GM23338 (cell line): ENCODE measurements around the gene GAB1. TPM values are rescaled to one million over a fixed set of nuclear protein-coding genes. Genes with fewer than 3 reads are reported as not detected.

Experiments used
- ATAC-seq: fragments of 200-7000 bp; cut with Tn5 transposase; 3 replicates; pipeline ENCODE4 v1.9.1; 2020
- DNase-seq: peaks from one replicate; pipeline ENCODE4 v3.0.0-alpha.2; 2015; ENCODE audit warnings: low spot score
- H2AFZ ChIP-seq: fragments of 200-600 bp; sonication (generic); 2 replicates; pipeline ENCODE4 v1.8.0; 2016; ENCODE audit warnings: antibody characterized with exemption, mild to moderate bottlenecking, moderate library complexity
- H3F3A ChIP-seq: fragments of 200-600 bp; sonication (generic); replicated peaks from 2 replicates; pipeline ENCODE4 v1.8.0; 2017; ENCODE audit warnings: antibody characterized with exemption, mixed run types, low read depth
- H3K27ac ChIP-seq: fragments of 200-600 bp; sonication (generic); 2 replicates; pipeline ENCODE4 v1.6.1; 2016; ENCODE audit warnings: low read depth
- H3K27me3 ChIP-seq: fragments of 200-600 bp; sonication (generic); 2 replicates; pipeline ENCODE4 v1.8.0; 2016; ENCODE audit warnings: mild to moderate bottlenecking, mixed run types, moderate library complexity; ENCODE audit not compliant: insufficient read depth
- H3K36me3 ChIP-seq: fragments of 200-600 bp; sonication (generic); 2 replicates; pipeline ENCODE4 v1.8.0; 2016; ENCODE audit warnings: mild to moderate bottlenecking; ENCODE audit not compliant: insufficient read depth
- H3K4me1 ChIP-seq: fragments of 200-600 bp; sonication (generic); 2 replicates; pipeline ENCODE4 v1.8.0; 2016; ENCODE audit warnings: mild to moderate bottlenecking, moderate library complexity; ENCODE audit not compliant: insufficient read depth
- H3K4me2 ChIP-seq: fragments of 200-600 bp; sonication (generic); 2 replicates; pipeline ENCODE4 v1.7.1; 2017; ENCODE audit warnings: mixed run types
- H3K4me3 ChIP-seq: fragments of 200-600 bp; sonication (generic); 2 replicates; pipeline ENCODE4 v1.6.1; 2016; ENCODE audit warnings: mixed run types
- H3K79me2 ChIP-seq: fragments of 200-600 bp; sonication (generic); replicated peaks from 2 replicates; pipeline ENCODE4 v1.8.0; 2017; ENCODE audit warnings: mild to moderate bottlenecking; ENCODE audit not compliant: insufficient read depth
- H3K9me2 ChIP-seq: fragments of 200-600 bp; sonication (generic); 2 replicates; pipeline ENCODE4 v1.8.0; 2017; ENCODE audit not compliant: insufficient read depth
- H4K20me1 ChIP-seq: fragments of 200-600 bp; sonication (generic); replicated peaks from 2 replicates; pipeline ENCODE4 v1.8.0; 2017; ENCODE audit warnings: mild to moderate bottlenecking; ENCODE audit not compliant: insufficient read depth
- H3K27ac Mint-ChIP-seq: 2 replicates; pipeline ENCODE4 v1.8.0; 2020; ENCODE audit warnings: inconsistent platforms, mild to moderate bottlenecking, moderate library complexity, mixed read lengths
- H3K27me3 Mint-ChIP-seq: 3 replicates; pipeline ENCODE4 v1.8.0; 2022; ENCODE audit warnings: low read depth, mild to moderate bottlenecking, moderate library complexity, mixed read lengths, inconsistent platforms; ENCODE audit not compliant: insufficient read depth, poor library complexity
- H3K36me3 Mint-ChIP-seq: 3 replicates; pipeline ENCODE4 v1.8.0; 2021; ENCODE audit warnings: low read depth, mild to moderate bottlenecking, inconsistent platforms, moderate library complexity, mixed read lengths
- H3K4me1 Mint-ChIP-seq: 3 replicates; pipeline ENCODE4 v1.8.0; 2020; ENCODE audit warnings: mild to moderate bottlenecking, inconsistent platforms, mixed read lengths
- H3K4me3 Mint-ChIP-seq: 3 replicates; pipeline ENCODE4 v1.8.0; 2021; ENCODE audit warnings: moderate library complexity, mild to moderate bottlenecking, inconsistent platforms, mixed read lengths
- H3K9me3 Mint-ChIP-seq: 3 replicates; pipeline ENCODE4 v1.8.0; 2020; ENCODE audit warnings: moderate library complexity, mild to moderate bottlenecking, inconsistent platforms, mixed read lengths
- CREB1 ChIP-seq: fragments of 250-450 bp; sonication (Bioruptor Pico); IDR thresholded peaks from 2 replicates; pipeline ENCODE4 v1.5.0; 2020; ENCODE audit warnings: low read depth, mild to moderate bottlenecking, moderate library complexity
- CTCF ChIP-seq, 2 experiments: fragments of 200-600 bp in 1 of 2; sonication (generic) in 1 of 2; conservative IDR thresholded peaks; 2 replicates each; pipeline versions ENCODE4 v1.5.1 to v1.6.1; 2016 to 2017; ENCODE audit warnings: antibody characterized with exemption in 2 of 2, low read depth in 2 of 2, mild to moderate bottlenecking in 2 of 2, moderate library complexity in 1 of 2
- EZH2 ChIP-seq: fragments of 200-600 bp; sonication (generic); IDR thresholded peaks from one replicate; pipeline ENCODE4 v1.8.0; 2017; ENCODE audit warnings: antibody characterized with exemption, mild to moderate bottlenecking, low read depth; ENCODE audit not compliant: unreplicated experiment
- EZH2phosphoT487 ChIP-seq: fragments of 200-600 bp; sonication (generic); IDR thresholded peaks from one replicate; pipeline ENCODE4 v1.8.1; 2018; ENCODE audit warnings: antibody characterized with exemption; ENCODE audit not compliant: unreplicated experiment
- JUNB ChIP-seq: IDR thresholded peaks from one replicate; pipeline ENCODE4 v1.6.1; 2016; ENCODE audit warnings: antibody characterized with exemption; ENCODE audit not compliant: unreplicated experiment
- NANOG ChIP-seq: IDR thresholded peaks from 2 replicates; pipeline ENCODE4 v1.6.1; 2016; ENCODE audit warnings: antibody characterized with exemption, borderline replicate concordance
- POLR2AphosphoS5 ChIP-seq: IDR thresholded peaks from 2 replicates; pipeline ENCODE4 v1.6.1; 2016; ENCODE audit warnings: antibody characterized with exemption, low read depth
- ZNF114 ChIP-seq: fragments of 250-450 bp; sonication (Bioruptor Pico); IDR thresholded peaks from 2 replicates; pipeline ENCODE4 v1.5.0; 2020; ENCODE audit warnings: mild to moderate bottlenecking, moderate library complexity
- ZNF331 ChIP-seq: fragments of 250-450 bp; sonication (Bioruptor Pico); IDR thresholded peaks from 2 replicates; pipeline ENCODE4 v1.5.0; 2020; ENCODE audit warnings: low read depth, mild to moderate bottlenecking, moderate library complexity
- polyA plus RNA-seq: library from polyadenylated mRNA; unstranded; fragments of >200 nt; fragmentation: Nextera tagmentation; extraction: Ambion mirVana; gene quantifications from 2 replicates; pipeline ENCODE4 v1.2.1, GENCODE V29; 2016
- total RNA-seq: library from RNA; depleted of rRNA; stranded (reverse); fragments of >200 nt; shearing (Covaris generic); gene quantifications from 2 replicates; pipeline ENCODE4 v1.2.3, GENCODE V29; 2014
- TF ChIP-seq, protein P1 (sequence below): fragments of 250-450 bp; sonication (Bioruptor Pico); IDR thresholded peaks from 2 replicates; pipeline ENCODE4 v1.5.0; 2020; ENCODE audit warnings: mild to moderate bottlenecking, moderate library complexity
- TF ChIP-seq, protein P2 (sequence below): IDR thresholded peaks from 2 replicates; pipeline ENCODE4 v1.6.1; 2016; ENCODE audit warnings: antibody characterized with exemption

GAB1 gene
- total and polyA plus RNA-seq, 2 experiments from 2014 or later, result 4.0 to 18.4 TPM

GRCh38 chr4:143359644-143360193, 23.0 kb downstream of the GAB1 start:
- Mint-ChIP-seq H3K9me3 (no peaks in the 10 kb centered on the region; the same call in 2 of the 3 replicates), H3K36me3 (no peaks in the 10 kb centered on the region), H3K27me3 (no peaks in the 10 kb centered on the region), H3K27ac (peak overlapping the region; percentile 12), H3K4me3 (no peak overlapping the region; the same call in 2 of the 3 replicates), H3K4me1 (peaks cover 81% of the 10 kb centered on the region)
- Histone ChIP-seq H3F3A (no peaks in the 10 kb centered on the region), H3K27me3 (no peaks in the 10 kb centered on the region), H4K20me1 (no peaks in the 10 kb centered on the region), H3K4me2 (0 out of 2 replicates have a peak overlapping the region, but pooled peaks have one; percentile 24), H2AFZ (no peak overlapping the region), H3K79me2 (peaks cover 64% of the 10 kb centered on the region), H3K9me2 (peaks cover 2% of the 10 kb centered on the region; the same call in 1 of the 2 replicates), H3K27ac (no peak overlapping the region), H3K4me3 (no peak overlapping the region), H3K36me3 (no peaks in the 10 kb centered on the region), H3K4me1 (peaks cover 80% of the 10 kb centered on the region)
- TF ChIP-seq NANOG (no peak), EZH2phosphoT487 (no peak), POLR2AphosphoS5 (no peak)
- ATAC-seq, result no peak
- DNase-seq, result no peak

GRCh38 chr4:143360838-143361625, 24.4 kb downstream of the GAB1 start:
- DNase-seq, result no peak
- TF ChIP-seq, protein P1, sequence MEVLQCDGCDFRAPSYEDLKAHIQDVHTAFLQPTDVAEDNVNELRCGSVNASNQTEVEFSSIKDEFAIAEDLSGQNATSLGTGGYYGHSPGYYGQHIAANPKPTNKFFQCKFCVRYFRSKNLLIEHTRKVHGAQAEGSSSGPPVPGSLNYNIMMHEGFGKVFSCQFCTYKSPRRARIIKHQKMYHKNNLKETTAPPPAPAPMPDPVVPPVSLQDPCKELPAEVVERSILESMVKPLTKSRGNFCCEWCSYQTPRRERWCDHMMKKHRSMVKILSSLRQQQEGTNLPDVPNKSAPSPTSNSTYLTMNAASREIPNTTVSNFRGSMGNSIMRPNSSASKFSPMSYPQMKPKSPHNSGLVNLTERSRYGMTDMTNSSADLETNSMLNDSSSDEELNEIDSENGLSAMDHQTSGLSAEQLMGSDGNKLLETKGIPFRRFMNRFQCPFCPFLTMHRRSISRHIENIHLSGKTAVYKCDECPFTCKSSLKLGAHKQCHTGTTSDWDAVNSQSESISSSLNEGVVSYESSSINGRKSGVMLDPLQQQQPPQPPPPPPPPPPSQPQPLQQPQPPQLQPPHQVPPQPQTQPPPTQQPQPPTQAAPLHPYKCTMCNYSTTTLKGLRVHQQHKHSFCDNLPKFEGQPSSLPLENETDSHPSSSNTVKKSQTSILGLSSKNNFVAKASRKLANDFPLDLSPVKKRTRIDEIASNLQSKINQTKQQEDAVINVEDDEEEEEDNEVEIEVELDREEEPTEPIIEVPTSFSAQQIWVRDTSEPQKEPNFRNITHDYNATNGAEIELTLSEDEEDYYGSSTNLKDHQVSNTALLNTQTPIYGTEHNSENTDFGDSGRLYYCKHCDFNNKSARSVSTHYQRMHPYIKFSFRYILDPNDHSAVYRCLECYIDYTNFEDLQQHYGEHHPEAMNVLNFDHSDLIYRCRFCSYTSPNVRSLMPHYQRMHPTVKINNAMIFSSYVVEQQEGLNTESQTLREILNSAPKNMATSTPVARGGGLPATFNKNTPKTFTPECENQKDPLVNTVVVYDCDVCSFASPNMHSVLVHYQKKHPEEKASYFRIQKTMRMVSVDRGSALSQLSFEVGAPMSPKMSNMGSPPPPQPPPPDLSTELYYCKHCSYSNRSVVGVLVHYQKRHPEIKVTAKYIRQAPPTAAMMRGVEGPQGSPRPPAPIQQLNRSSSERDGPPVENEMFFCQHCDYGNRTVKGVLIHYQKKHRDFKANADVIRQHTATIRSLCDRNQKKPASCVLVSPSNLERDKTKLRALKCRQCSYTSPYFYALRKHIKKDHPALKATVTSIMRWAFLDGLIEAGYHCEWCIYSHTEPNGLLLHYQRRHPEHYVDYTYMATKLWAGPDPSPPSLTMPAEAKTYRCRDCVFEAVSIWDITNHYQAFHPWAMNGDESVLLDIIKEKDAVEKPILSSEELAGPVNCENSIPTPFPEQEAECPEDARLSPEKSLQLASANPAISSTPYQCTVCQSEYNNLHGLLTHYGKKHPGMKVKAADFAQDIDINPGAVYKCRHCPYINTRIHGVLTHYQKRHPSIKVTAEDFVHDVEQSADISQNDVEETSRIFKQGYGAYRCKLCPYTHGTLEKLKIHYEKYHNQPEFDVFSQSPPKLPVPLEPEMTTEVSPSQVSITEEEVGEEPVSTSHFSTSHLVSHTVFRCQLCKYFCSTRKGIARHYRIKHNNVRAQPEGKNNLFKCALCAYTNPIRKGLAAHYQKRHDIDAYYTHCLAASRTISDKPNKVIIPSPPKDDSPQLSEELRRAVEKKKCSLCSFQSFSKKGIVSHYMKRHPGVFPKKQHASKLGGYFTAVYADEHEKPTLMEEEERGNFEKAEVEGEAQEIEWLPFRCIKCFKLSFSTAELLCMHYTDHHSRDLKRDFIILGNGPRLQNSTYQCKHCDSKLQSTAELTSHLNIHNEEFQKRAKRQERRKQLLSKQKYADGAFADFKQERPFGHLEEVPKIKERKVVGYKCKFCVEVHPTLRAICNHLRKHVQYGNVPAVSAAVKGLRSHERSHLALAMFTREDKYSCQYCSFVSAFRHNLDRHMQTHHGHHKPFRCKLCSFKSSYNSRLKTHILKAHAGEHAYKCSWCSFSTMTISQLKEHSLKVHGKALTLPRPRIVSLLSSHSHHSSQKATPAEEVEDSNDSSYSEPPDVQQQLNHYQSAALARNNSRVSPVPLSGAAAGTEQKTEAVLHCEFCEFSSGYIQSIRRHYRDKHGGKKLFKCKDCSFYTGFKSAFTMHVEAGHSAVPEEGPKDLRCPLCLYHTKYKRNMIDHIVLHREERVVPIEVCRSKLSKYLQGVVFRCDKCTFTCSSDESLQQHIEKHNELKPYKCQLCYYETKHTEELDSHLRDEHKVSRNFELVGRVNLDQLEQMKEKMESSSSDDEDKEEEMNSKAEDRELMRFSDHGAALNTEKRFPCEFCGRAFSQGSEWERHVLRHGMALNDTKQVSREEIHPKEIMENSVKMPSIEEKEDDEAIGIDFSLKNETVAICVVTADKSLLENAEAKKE (CRISPR knock-in tag), result no peak
- TF ChIP-seq POLR2AphosphoS5 (no peak), NANOG (no peak), CREB1 (CRISPR knock-in tag) (no peak), ZNF114 (CRISPR knock-in tag) (no peak), JUNB (no peak), EZH2 (no peak), ZNF331 (CRISPR knock-in tag) (no peak), CTCF (conservative IDR thresholded peaks at IDR 0.05; ENCODE audit: low read depth in 2 of 2) (no peak), EZH2phosphoT487 (no peak)
- TF ChIP-seq, protein P2, sequence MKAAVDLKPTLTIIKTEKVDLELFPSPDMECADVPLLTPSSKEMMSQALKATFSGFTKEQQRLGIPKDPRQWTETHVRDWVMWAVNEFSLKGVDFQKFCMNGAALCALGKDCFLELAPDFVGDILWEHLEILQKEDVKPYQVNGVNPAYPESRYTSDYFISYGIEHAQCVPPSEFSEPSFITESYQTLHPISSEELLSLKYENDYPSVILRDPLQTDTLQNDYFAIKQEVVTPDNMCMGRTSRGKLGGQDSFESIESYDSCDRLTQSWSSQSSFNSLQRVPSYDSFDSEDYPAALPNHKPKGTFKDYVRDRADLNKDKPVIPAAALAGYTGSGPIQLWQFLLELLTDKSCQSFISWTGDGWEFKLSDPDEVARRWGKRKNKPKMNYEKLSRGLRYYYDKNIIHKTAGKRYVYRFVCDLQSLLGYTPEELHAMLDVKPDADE, result no peak

More at GRCh38 chr4:143360838-143361625, 24.4 kb downstream of the GAB1 start:
- Mint-ChIP-seq H3K4me3 (no peak overlapping the region), H3K36me3 (no peaks in the 10 kb centered on the region), H3K27ac (peak overlapping the region; percentile 30; the same call in 1 of the 2 replicates), H3K27me3 (peaks cover 1% of the 10 kb centered on the region), H3K9me3 (no peaks in the 10 kb centered on the region), H3K4me1 (peaks cover 70% of the 10 kb centered on the region)
- H3K36me3 ChIP-seq, result no peaks in the 10 kb centered on the region
- H3F3A ChIP-seq, result no peaks in the 10 kb centered on the region
- H3K79me2 ChIP-seq, result peaks cover 75% of the 10 kb centered on the region
- peaks cover 68% of the 10 kb centered on the region for H3K4me1 ChIP-seq
- no peak overlapping the region for H3K27ac ChIP-seq
- no peaks in the 10 kb centered on the region for H3K27me3 ChIP-seq
- peaks cover 2% of the 10 kb centered on the region; the same call in 1 of the 2 replicates for H3K9me2 ChIP-seq
- ATAC-seq, result no peak
- no peak overlapping the region for H3K4me2 ChIP-seq
- no peaks in the 10 kb centered on the region for H4K20me1 ChIP-seq
- no peak overlapping the region for H2AFZ ChIP-seq
- no peak overlapping the region for H3K4me3 ChIP-seq
